Ovary (tissue), 9 donors: ENCODE data around the gene EEF2. TPM values are rescaled to one million over a fixed set of nuclear protein-coding genes. Genes with fewer than 3 reads are reported as not detected.
"Not testable (repeated sequence)": the region's sequence is repeated elsewhere in the genome, so short reads cannot be mapped to it uniquely, and the experiment has no call there.

Experiments used
- DNase-seq, 5 donors: peaks; one replicate each; pipeline ENCODE4 v3.0.0-alpha.2; 2019 to 2020
- H3K27ac ChIP-seq, 2 donors: fragments of 200-600 bp; one replicate each; pipeline versions ENCODE4 v1.5.1 to v1.8.0; 2019 to 2022
- H3K27me3 ChIP-seq: fragments of 200-600 bp; one replicate; pipeline ENCODE4 v1.8.0; 2022
- H3K36me3 ChIP-seq: fragments of 200-600 bp; sonication (generic); one replicate; pipeline ENCODE4 v1.5.1; 2019
- H3K4me1 ChIP-seq: one replicate; pipeline ENCODE4 v1.8.1; 2013; ENCODE audit warnings: mild to moderate bottlenecking, moderate library complexity; ENCODE audit not compliant: insufficient read depth
- H3K4me3 ChIP-seq: fragments of 200-600 bp; sonication (generic); one replicate; pipeline ENCODE4 v1.5.1; 2017
- H3K9me3 ChIP-seq, 2 donors: fragments of 200-600 bp in 1 of 2; sonication (generic) in 1 of 2; one replicate each; pipeline versions ENCODE4 v1.5.1 to v1.8.1; 2013 to 2019; ENCODE audit warnings: mild to moderate bottlenecking in 1 of 2, moderate library complexity in 1 of 2
- EP300 ChIP-seq: sonication (generic); formaldehyde crosslinking; IDR thresholded peaks from one replicate; pipeline ENCODE4 v1.6.1; 2017; ENCODE audit warnings: antibody characterized with exemption
- POLR2A ChIP-seq: fragments of 450-650 bp; IDR thresholded peaks from one replicate; pipeline ENCODE4 v1.6.1; 2017; ENCODE audit warnings: antibody characterized with exemption, mild to moderate bottlenecking, moderate library complexity
- WGBS, 3 donors: extraction: QIAGEN DNeasy Blood & Tissue Kit in 1 of 3; methylation state at CpG; one replicate each; pipeline versions ENCODE4 v1.1.5 to v1.1.7; 2013 to 2017; 5-methylcytosine and 5-hydroxymethylcytosine counted together
- intact Hi-C, 4 donors: fragments of 100-400 bp; cut with DNase I; formaldehyde crosslinking; loops; one replicate each; pipeline versions ENCODE4 v1.11.0 to v1.15.1; 2022 to 2023
- polyA plus RNA-seq, 2 donors: library from polyadenylated mRNA; stranded (reverse); fragments of 200-250 nt in 1 of 2; fragments of 350-450 nt in 1 of 2; fragmentation: Illumina TruSeq in 1 of 2; extraction: RNeasy Lipid Tissue Mini Kit (QIAGEN cat#74804) in 1 of 2; gene quantifications; one replicate each; pipeline ENCODE4 v1.2.3, GENCODE V29; 2013 to 2014
- total RNA-seq, 7 donors: library from RNA; depleted of rRNA in 2 of 7; stranded (reverse); fragments of >200 nt in 2 of 7; fragmentation: NEBNext Ultra II Directional in 3 of 7; extraction: Animal tissue kit (Norgen Biotek cat#: 25700) in 3 of 7; gene quantifications; one replicate each; pipeline versions ENCODE4 v1.1.0 to v1.2.4, GENCODE V29; 2016 to 2023
- TF ChIP-seq, protein P1 (sequence below), 3 donors: fragments of 450-650 bp in 2 of 3; fragments of 200-600 bp in 1 of 3; IDR thresholded peaks; one replicate each; pipeline versions ENCODE4 v1.5.1 to v1.8.0; 2016 to 2022; ENCODE audit warnings: antibody characterized with exemption in 3 of 3, mild to moderate bottlenecking in 1 of 3
- donor health status: DM: no; HTN: no; CAD: no; lungs with moderate emphysema.
- donor health status: DM: no; HTN: no; CAD: no.
- donor health status: Bipolar disorder and iron deficiency.
- donor health status: DM: yes; HTN: yes; CAD: no.
- donor health status: DM: no; HTN: no; CAD: no.
- donor health status: DM: yes; HTN: yes; CAD: no.

The EEF2 gene
- total and polyA plus RNA-seq, 9 donors: 1,491 to 4,634 (median 3,960) TPM

DNA sequence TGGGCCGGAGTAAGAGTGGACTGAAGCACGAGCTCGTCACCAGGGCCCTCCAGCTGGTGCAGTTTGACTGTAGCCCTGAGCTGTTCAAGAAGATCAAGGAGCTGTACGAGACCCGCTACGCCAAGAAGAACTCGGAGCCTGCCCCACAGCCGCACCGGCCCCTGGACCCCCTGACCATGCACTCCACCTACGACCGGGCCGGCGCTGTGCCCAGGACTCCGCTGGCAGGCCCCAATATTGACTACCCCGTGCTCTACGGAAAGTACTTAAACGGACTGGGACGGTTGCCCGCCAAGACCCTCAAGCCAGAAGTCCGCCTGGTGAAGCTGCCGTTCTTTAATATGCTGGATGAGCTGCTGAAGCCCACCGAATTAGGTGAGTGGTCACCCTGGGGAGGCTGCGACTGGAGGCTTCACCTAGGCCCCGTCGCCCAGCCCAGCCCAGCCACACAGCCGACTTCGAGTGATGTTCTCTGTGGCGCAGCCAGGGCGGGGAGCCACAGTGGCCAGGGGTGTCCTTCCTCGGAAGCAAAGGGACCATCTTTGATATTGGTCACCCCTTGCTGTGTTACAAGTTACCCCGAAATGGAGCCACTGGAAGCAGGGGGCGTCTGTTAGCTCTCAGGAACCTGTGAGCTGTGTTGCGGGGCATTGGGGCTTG lies 27.8 kb upstream of the EEF2 start:
- TF ChIP-seq EP300: no peak
- no peak for TF ChIP-seq POLR2A
- TF ChIP-seq, protein P1, sequence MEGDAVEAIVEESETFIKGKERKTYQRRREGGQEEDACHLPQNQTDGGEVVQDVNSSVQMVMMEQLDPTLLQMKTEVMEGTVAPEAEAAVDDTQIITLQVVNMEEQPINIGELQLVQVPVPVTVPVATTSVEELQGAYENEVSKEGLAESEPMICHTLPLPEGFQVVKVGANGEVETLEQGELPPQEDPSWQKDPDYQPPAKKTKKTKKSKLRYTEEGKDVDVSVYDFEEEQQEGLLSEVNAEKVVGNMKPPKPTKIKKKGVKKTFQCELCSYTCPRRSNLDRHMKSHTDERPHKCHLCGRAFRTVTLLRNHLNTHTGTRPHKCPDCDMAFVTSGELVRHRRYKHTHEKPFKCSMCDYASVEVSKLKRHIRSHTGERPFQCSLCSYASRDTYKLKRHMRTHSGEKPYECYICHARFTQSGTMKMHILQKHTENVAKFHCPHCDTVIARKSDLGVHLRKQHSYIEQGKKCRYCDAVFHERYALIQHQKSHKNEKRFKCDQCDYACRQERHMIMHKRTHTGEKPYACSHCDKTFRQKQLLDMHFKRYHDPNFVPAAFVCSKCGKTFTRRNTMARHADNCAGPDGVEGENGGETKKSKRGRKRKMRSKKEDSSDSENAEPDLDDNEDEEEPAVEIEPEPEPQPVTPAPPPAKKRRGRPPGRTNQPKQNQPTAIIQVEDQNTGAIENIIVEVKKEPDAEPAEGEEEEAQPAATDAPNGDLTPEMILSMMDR (IDR thresholded peaks at IDR 0.05): no peak
- Histone ChIP-seq H3K9me3 (no peaks in the 10 kb centered on the region), H3K27me3 (no peaks in the 10 kb centered on the region), H3K36me3 (no peaks in the 10 kb centered on the region), H3K4me3 (no peak overlapping the region), H3K4me1 (peaks cover 29% of the 10 kb centered on the region), H3K27ac (no peak overlapping the region)
- intact Hi-C loops: loop anchor here in 2 of 4 donors (5.0 to 10.0 kb wide), 2 partner anchors 44 to 102 kb away; no protein-coding TSS in a partner anchor
- DNase-seq: peak in 1 of 5 donors; percentile 16
- 91 to 94% (median 92%) methylated on average over 28 to 33 of the region's 33 CpGs for WGBS, 3 donors

DNA sequence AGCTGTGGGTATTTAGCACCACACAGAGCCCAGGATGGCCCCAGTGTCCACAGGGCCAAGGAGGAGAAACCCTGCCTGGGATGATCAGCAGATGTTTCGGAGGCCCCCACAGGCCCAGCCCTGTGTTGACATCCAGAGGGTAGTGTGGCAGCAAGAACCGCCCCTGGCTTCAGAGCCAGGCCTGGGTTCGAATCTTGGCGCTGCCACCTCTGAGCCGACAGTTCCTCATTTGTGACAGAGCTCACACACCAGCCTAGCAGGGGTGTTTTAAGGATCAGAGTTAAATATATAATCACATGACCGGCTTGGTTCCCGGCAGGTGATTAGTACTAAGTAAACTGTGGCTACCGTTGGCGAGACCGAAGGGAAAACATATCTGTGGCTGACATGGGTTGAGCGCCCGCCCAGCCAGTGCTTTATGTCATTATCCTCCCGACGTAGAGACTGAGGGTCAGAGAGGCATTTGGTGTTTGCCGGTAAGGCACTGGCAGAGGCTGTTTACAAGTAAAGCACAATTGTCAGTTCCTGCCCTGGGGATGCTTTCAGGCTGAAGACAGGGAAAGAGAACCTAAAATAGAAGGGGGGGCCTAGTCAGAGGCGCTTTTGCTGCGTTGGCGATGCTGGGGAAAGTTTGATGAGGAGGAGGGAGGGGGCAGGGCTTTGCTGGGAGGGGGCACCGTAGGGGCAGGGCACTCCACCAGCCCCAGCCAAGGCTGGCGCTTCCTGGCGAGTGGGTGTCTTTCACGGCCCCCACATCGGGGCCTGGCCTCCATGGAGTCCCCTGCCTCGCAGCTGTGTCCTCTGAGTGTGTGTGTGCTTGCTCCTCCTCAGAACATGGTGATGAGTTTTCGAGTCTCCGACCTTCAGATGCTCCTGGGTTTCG lies 27.1 kb upstream of the EEF2 start:
- intact Hi-C loops: loop anchor here in 2 of 4 donors (5.0 to 10.0 kb wide), 2 partner anchors 45 to 102 kb away; no protein-coding TSS in a partner anchor
- Histone ChIP-seq H3K4me1 (peaks cover 29% of the 10 kb centered on the region), H3K9me3 (no peaks in the 10 kb centered on the region), H3K4me3 (no peak overlapping the region), H3K27ac (no peak overlapping the region), H3K36me3 (no peaks in the 10 kb centered on the region), H3K27me3 (no peaks in the 10 kb centered on the region)
- TF ChIP-seq POLR2A: no peak
- TF ChIP-seq, protein P1 (IDR thresholded peaks at IDR 0.05): no peak
- no peak for TF ChIP-seq EP300
- 82 to 87% (median 86%) methylated on average over 27 of the region's 27 CpGs for WGBS, 3 donors
- no peak for DNase-seq

DNA sequence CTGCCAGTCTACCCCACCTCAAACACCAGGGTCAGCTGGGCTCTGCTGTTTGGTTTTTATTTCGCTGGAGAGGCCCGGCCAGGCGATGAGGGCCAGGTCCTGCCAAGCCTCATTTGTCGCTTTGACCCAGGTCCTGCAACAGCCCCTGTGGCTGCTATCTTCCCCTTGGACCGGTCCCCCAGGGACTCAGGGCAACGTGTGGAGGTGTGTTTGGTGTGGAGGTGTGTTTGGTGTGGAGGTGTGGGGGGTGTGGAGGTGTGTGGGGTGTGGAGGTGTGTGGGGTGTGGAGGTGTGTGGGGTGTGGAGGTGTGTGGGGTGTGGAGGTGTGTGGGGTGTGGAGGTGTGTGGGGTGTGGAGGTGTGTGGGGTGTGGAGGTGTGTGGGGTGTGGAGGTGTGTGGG lies 26.2 kb upstream of the EEF2 start:
- H3K27ac ChIP-seq, H3K4me3 ChIP-seq: not testable (repeated sequence)
- peaks cover 29% of the 10 kb centered on the region for H3K4me1 ChIP-seq

DNA sequence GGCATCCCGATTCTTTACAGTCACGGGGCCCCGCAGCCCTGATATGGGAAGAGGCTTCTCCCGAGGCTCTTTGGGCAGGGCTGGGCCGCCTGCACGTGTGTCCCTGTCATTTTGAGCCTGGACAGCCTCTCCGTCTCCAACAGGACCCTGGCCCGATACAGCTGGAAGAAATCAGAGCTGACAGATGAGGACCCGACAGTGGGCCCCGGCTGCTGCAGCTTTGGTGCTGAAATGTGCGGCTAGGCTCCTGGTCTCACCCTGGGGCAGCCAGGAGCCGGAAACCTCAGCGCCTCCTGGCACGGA lies 25.5 kb upstream of the EEF2 start:
- peaks cover 25% of the 10 kb centered on the region for H3K4me1 ChIP-seq
- TF ChIP-seq, protein P1 (IDR thresholded peaks at IDR 0.05): no peak
- TF ChIP-seq POLR2A (no peak), EP300 (no peak)
- no peaks in the 10 kb centered on the region for H3K27me3 ChIP-seq
- no peak overlapping the region for H3K4me3 ChIP-seq
- no peaks in the 10 kb centered on the region for H3K9me3 ChIP-seq
- no peaks in the 10 kb centered on the region for H3K36me3 ChIP-seq
- intact Hi-C loops: loop anchor here in 2 of 4 donors (5.0 to 10.0 kb wide), 2 partner anchors 47 to 104 kb away; no protein-coding TSS in a partner anchor
- H3K27ac ChIP-seq: no peak overlapping the region
- no peak for DNase-seq
- WGBS, 3 donors: 52 to 70% (median 65%) methylated on average over 14 of the region's 14 CpGs

More for the DNA sequence above, 26.2 kb upstream of the EEF2 start:
- not testable (repeated sequence) for H3K27me3 ChIP-seq, H3K9me3 ChIP-seq, H3K36me3 ChIP-seq, DNase-seq
- WGBS, 3 donors: 51 to 65% (median 62%) methylated on average over 6 of the region's 6 CpGs
- intact Hi-C loops: loop anchor here in 2 of 4 donors (5.0 to 10.0 kb wide), 2 partner anchors 46 to 103 kb away; no protein-coding TSS in a partner anchor
